Keratinocyte (primary cell): ENCODE results near the gene CACNA1I. TPM values are rescaled to one million over a fixed set of nuclear protein-coding genes. Genes with fewer than 3 reads are reported as not detected.

Experiments
- DNase-seq: peaks from one replicate; pipeline ENCODE4 v3.0.0-alpha.2; 2011; ENCODE audit warnings: low read depth, missing footprints, low spot score
- FAIRE-seq: peaks from 2 replicates; lab custom pipeline; 2011; peaks lifted over from hg19 to GRCh38; lab: Jason Lieb, UNC
- H2AFZ ChIP-seq: 2 replicates; pipeline ENCODE4 v1.6.0; 2012; ENCODE audit warnings: low read length, control low read depth, inconsistent platforms; ENCODE audit not compliant: control insufficient read depth
- H3K27ac ChIP-seq: 2 replicates; pipeline ENCODE4 v1.5.1; 2011; ENCODE audit warnings: low read length; ENCODE audit not compliant: control insufficient read depth, insufficient read depth
- H3K27me3 ChIP-seq: 3 replicates; pipeline ENCODE4 v1.6.0; 2011; ENCODE audit warnings: low read length; ENCODE audit not compliant: control insufficient read depth, insufficient read depth; ENCODE audit errors: extremely low read depth
- H3K36me3 ChIP-seq, 2 experiments: 2 replicates in 1 of 2; 3 replicates in 1 of 2; pipeline ENCODE4 v1.5.1; 2011; ENCODE audit warnings: low read length in 2 of 2, mild to moderate bottlenecking in 1 of 2; ENCODE audit not compliant: control insufficient read depth in 2 of 2, insufficient read depth in 2 of 2; ENCODE audit errors: extremely low read depth in 1 of 2
- H3K4me1 ChIP-seq: 3 replicates; pipeline ENCODE4 v1.5.1; 2011; ENCODE audit warnings: low read length; ENCODE audit not compliant: control insufficient read depth, insufficient read depth; ENCODE audit errors: extremely low read depth
- H3K4me2 ChIP-seq: 3 replicates; pipeline ENCODE4 v1.6.0; 2011; ENCODE audit warnings: low read depth, low read length; ENCODE audit not compliant: control insufficient read depth, insufficient read depth; ENCODE audit errors: extremely low read depth
- H3K4me3 ChIP-seq, 3 experiments: fragments of 200-600 bp in 1 of 3; sonication (generic) in 1 of 3; 2 replicates in 2 of 3; 3 replicates in 1 of 3; pipeline ENCODE4 v1.5.1; 2011 to 2016; ENCODE audit warnings: low read length in 3 of 3, mild to moderate bottlenecking in 3 of 3, control low read depth in 2 of 3, inconsistent platforms in 1 of 3, low read depth in 1 of 3, mixed read lengths in 1 of 3, mixed run types in 1 of 3, moderate library complexity in 1 of 3; ENCODE audit not compliant: control insufficient read depth in 2 of 3, insufficient read depth in 2 of 3; ENCODE audit errors: extremely low read depth in 1 of 3
- H3K79me2 ChIP-seq: 2 replicates; pipeline ENCODE4 v1.6.0; 2012; ENCODE audit warnings: low read length; ENCODE audit not compliant: control insufficient read depth, insufficient read depth
- H3K9ac ChIP-seq: 3 replicates; pipeline ENCODE4 v1.6.0; 2011; ENCODE audit warnings: low read length; ENCODE audit not compliant: control insufficient read depth, insufficient read depth; ENCODE audit errors: extremely low read depth
- H3K9me1 ChIP-seq: 3 replicates; pipeline ENCODE4 v1.6.0; 2011; ENCODE audit warnings: low read length; ENCODE audit not compliant: control insufficient read depth, insufficient read depth; ENCODE audit errors: extremely low read depth
- H3K9me3 ChIP-seq: 2 replicates; pipeline ENCODE4 v1.5.1; 2012; ENCODE audit warnings: low read depth, low read length; ENCODE audit not compliant: control insufficient read depth
- H4K20me1 ChIP-seq: 3 replicates; pipeline ENCODE4 v1.6.0; 2011; ENCODE audit warnings: low read length; ENCODE audit not compliant: control insufficient read depth, insufficient read depth; ENCODE audit errors: extremely low read depth
- EZH2 ChIP-seq: IDR thresholded peaks from one replicate; pipeline ENCODE4 v1.6.1; 2012; ENCODE audit warnings: inconsistent platforms, mild to moderate bottlenecking, low read length, moderate library complexity
- dilution Hi-C: fragments of 300-500 bp; cut with MboI; formaldehyde crosslinking; loops from one replicate; pipeline ENCODE4 v1.7.0; 2020; ENCODE audit warnings: low sequenced_read_pairs; ENCODE audit not compliant: extremely low pct_ligation_motif_present
- polyA plus RNA-seq, 5 experiments: library from polyadenylated mRNA; depleted of rRNA in 3 of 5; stranded (reverse) in 3 of 5; stranded (forward) in 1 of 5; unstranded in 1 of 5; fragments of >200 nt; gene quantifications; 1 replicate in 1 of 5; 2 replicates in 3 of 5; 3 replicates in 1 of 5; pipeline versions ENCODE4 v1.2.1 to v1.2.3, GENCODE V29; 2011 to 2012; ENCODE audit warnings: missing spikeins in 2 of 5, low read depth in 1 of 5, low replicate concordance in 1 of 5
- TF ChIP-seq, protein P1 (sequence below), 3 experiments: IDR thresholded peaks in 1 of 3; conservative IDR thresholded peaks in 1 of 3; optimal IDR thresholded peaks in 1 of 3; 2 replicates in 2 of 3; 3 replicates in 1 of 3; pipeline versions ENCODE3 to v1.5.1; 2011; ENCODE audit warnings: low read length in 3 of 3, mild to moderate bottlenecking in 3 of 3, moderate library complexity in 2 of 3, control low read depth in 1 of 3, inconsistent platforms in 1 of 3; ENCODE audit not compliant: insufficient read depth in 2 of 3; ENCODE audit errors: extremely low read depth in 1 of 3

CACNA1I gene
- polyA plus RNA-seq, 1 donor (not counting 4 experiments of a cell fraction or from before 2014, with no cell fraction given): not detected

DNA sequence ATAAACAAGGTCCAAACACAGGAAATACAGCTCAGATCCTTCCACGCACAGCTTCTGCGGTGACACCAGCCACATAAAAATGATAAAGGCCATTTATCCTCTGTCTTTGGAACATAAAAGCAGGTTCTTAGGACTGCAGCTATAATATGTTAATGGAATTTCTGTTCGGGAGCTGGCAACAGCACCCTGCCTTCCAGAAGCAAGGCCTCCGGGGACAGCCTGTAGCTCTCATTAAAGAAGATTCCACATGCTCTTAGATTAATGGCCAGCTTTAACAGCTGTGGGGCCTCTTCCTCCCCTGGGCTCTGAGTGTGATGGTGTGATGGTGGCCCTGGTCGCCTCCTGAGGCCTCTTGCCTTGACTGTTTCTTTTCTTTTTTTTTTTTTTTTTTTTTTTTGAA is 137.3 kb downstream of the CACNA1I start:
- Histone ChIP-seq H3K79me2 (no peaks in the 10 kb centered on the region), H3K36me3 (no peaks in the 10 kb centered on the region), H3K4me3 (no peak overlapping the region), H2AFZ (no peak overlapping the region), H3K4me2 (no peak overlapping the region), H3K27me3 (peaks cover 23% of the 10 kb centered on the region), H3K9me3 (no peaks in the 10 kb centered on the region), H3K9me1 (no peaks in the 10 kb centered on the region), H4K20me1 (no peaks in the 10 kb centered on the region), H3K4me1 (no peaks in the 10 kb centered on the region), H3K9ac (no peak overlapping the region), H3K27ac (no peak overlapping the region)
- dilution Hi-C loops: no loop called here
- FAIRE-seq (no peak), DNase-seq (no peak)
- no peak for TF ChIP-seq EZH2
- TF ChIP-seq, protein P1, sequence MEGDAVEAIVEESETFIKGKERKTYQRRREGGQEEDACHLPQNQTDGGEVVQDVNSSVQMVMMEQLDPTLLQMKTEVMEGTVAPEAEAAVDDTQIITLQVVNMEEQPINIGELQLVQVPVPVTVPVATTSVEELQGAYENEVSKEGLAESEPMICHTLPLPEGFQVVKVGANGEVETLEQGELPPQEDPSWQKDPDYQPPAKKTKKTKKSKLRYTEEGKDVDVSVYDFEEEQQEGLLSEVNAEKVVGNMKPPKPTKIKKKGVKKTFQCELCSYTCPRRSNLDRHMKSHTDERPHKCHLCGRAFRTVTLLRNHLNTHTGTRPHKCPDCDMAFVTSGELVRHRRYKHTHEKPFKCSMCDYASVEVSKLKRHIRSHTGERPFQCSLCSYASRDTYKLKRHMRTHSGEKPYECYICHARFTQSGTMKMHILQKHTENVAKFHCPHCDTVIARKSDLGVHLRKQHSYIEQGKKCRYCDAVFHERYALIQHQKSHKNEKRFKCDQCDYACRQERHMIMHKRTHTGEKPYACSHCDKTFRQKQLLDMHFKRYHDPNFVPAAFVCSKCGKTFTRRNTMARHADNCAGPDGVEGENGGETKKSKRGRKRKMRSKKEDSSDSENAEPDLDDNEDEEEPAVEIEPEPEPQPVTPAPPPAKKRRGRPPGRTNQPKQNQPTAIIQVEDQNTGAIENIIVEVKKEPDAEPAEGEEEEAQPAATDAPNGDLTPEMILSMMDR (optimal IDR thresholded peaks at IDR 0.05 in 1 of 3, IDR thresholded peaks at IDR 0.05 in 1 of 3, conservative IDR thresholded peaks at IDR 0.05 in 1 of 3; ENCODE audit: extremely low read depth in 1 of 3, insufficient read depth in 2 of 3, low read length in 3 of 3): no peak

DNA sequence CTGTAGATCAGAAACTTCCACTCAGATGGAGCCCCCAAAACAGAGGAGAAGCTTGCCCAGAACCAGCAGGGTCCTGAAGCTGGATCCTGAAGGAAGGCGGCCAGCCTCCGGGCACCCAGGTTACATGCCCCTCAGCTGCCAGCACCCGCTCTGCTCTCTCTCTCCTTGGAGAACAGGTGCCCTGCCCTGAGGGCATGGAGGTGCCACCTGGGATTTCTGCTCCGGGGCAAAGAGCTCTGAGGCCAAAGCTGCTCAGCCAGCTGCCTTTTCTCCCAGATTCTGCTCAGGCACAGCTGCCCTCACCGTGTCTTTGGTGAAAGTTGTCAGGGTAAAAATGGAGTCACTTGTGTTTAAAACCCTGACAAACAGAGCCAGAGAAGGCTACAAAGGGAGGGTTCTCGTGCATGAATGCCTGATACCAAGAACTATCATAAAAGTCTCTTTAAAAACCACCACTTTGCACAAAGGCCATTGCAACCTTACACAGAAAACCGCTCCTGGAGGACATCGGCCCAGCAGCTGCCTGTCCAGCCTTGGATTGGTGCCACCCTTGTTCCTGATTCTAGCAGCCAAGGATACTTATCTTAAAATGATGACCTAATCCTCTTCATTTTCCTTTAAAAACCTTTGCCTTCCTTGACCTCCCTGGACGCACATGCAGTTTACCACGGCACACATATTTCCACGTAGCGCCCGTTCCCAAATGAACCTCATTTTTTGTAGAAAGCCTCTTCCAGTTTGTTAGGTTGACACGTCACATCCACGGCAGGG is 140.0 kb downstream of the CACNA1I start:
- Histone ChIP-seq H3K36me3 (no peaks in the 10 kb centered on the region), H3K27me3 (peaks cover 10% of the 10 kb centered on the region), H3K4me2 (no peak overlapping the region), H3K4me3 (no peak overlapping the region), H2AFZ (no peak overlapping the region), H3K9me1 (no peaks in the 10 kb centered on the region), H3K4me1 (no peaks in the 10 kb centered on the region), H3K79me2 (no peaks in the 10 kb centered on the region), H3K9ac (no peak overlapping the region), H4K20me1 (no peaks in the 10 kb centered on the region), H3K9me3 (no peaks in the 10 kb centered on the region), H3K27ac (no peak overlapping the region)
- TF ChIP-seq, protein P1 (optimal IDR thresholded peaks at IDR 0.05 in 1 of 3, IDR thresholded peaks at IDR 0.05 in 1 of 3, conservative IDR thresholded peaks at IDR 0.05 in 1 of 3; ENCODE audit: extremely low read depth in 1 of 3, insufficient read depth in 2 of 3, low read length in 3 of 3): no peak
- TF ChIP-seq EZH2: no peak
- DNase-seq: no peak
- FAIRE-seq: no peak
- dilution Hi-C loops: no loop called here
